Stromal cell of bone marrow (primary cell): ENCODE measurements around the gene SLC1A6.
"Not testable (repeated sequence)": the region's sequence is repeated elsewhere in the genome, so short reads cannot be mapped to it uniquely, and the experiment has no call there.

Experiments
- DNase-seq: peaks from one replicate; pipeline ENCODE4 v3.0.0-alpha.2; 2012; ENCODE audit warnings: low read depth

The SLC1A6 gene

DNA sequence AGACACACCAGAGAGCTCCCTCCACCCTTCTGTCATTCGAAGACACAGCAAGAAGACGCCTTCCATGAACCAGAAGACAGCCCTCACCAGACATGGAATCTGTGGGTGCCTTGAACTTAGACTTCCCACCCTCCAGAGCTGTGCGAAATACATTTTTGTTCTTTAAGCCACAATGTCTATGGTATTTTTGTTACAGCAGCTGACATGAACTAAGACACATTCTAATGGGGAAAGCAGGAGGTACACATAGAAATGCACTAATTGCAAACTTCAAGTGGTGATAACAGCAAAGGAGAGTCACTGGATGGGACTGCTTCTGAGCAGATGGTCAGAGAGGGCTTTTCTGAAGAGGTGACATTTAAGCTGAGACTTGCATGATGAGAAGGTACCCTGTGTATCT lies 22.2 kb downstream of the SLC1A6 start:
- no peak for DNase-seq

DNA sequence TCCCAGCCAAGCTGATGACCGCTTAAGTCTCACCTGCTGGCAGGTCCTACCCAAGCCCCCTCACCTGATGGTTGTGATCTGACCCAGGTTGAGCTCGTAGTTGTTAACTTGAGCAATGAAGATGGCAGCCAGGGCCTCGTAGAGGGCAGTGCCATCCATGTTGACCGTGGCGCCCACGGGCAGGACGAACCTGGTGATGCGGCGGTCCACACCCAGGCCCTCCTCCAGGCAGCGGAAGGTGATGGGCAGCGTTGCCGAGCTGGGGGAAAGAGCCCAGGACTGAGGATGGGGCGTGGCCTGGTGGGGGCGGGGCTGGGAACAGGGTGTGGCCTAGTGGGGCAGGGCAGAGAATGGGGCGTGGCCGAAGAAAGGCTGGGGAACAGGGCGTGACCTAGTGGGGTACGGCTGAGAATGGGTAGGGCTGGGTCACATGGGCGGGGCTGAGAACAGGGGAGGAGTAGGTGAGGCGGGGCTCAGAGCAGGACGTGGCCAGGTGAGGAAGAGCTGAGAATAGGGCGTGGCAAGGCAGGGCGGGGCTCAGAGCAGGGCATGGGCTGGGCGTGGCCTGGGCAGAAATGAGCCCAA lies 25.5 kb downstream of the SLC1A6 start:
- DNase-seq = no peak

DNA sequence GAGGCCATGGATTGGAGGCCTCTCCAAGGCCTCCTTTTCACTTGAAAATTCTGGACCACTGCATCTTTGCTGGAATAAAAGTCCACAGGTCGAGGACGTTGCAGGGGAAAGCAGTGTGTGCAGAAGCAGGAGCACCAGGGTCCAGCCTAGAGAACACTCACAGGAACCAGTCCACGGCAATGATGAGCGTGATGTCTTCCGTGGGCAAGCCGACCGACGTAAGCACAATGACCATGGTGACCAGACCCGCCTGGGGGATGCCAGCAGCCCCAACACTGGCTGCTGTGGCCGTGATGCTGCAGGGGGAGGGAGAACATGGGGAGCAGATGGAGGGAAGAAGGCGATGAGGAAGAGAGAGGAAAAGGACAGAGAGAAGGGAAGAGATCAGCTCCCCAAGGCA lies 26.9 kb downstream of the SLC1A6 start:
- DNase-seq = no peak

DNA sequence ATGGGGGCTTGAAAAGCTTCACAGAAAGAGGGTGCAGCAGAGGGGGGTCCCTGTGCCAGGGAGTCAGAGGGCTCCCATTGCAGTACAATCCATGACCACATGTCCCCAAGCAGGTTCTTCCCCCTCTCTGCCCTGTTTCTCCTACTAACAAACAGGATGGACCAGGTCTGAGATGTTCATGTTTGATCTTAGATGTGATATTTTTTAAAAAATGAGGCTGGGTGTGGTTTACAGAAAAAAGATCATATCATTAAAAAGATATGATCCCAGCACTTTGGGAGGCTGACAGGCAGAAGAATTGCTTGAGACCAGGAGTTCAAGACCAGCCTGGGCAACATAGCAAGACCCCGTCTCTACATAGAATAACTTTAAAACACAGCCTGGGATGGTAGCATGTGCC lies 29.2 kb downstream of the SLC1A6 start:
- no peak for DNase-seq

DNA sequence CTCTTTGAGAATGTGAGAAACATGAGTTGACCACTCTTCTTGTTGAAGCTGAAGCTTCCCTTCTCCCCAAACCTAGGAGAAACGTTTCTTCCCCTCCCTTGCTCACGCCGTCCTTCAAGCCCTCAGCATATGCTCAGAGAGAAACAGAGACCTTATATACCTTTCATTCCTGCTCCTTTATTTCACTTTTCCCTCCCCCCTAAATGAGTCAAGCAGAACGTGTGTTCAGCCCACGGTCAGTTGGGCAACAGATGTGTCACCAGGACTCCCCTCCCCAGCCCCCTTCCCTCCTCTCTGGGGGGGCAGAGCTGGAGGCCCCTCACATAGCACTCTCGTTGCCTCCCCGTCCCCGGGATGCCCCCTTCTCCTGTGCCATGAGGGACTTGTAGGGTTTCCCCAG lies 29.8 kb downstream of the SLC1A6 start:
- no peak for DNase-seq

DNA sequence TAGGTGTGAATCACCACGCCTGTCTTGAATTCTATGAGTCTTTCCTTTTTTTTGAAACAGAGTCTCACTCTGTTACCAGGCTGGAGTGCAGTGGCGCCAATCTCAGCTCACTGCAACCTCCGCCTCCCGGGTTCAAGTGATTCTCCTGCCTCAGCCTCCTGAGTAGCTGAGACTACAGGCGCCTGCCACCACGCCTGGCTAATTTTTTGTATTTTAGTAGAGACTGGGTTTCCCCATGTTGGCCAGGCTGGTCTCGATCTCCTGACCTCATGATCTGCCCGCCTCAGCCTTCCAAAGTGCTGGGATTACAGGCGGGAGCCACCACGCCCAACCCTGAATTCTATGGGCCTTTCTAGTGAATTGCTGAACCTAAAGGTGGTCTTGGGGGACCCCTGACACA lies 30.3 kb downstream of the SLC1A6 start:
- DNase-seq = not testable (repeated sequence)

DNA sequence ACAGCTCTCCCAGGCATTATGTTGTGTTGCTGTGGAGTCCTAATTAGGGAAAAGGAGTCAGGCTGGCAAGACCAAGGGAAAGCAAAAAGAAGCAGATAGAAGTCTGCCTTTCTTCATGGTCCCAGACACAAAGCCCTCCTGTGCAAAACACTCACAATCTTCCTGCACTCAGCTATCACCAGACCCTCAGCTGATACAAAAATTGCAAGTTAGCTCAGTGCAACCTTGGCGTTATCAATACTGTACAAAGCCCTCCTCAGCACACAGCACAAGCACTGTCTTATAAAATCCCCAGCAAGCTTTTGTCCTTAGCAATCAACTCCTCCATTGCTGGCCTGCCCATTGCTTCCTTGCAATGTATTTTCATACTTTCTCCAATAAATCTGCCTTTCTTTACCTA lies 35.2 kb downstream of the SLC1A6 start:
- DNase-seq = no peak

DNA sequence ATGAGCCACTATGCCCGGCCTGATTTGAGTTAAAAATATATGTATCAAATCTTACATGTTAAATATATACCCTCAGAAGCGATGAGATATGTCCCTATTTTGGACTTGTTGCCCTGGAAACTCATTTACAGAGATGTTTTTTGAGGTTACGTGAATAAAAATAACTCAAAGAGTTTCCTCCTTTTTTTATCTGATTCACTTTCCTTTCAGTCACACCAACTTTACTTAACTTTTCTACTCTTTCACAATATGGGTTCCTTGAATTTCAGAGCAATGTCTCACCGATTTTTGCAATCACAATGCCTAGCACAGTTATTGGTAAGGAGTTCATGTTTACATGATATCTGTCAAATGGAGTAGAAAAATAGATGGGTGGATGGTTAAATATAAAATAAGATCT lies 36.1 kb downstream of the SLC1A6 start:
- no peak for DNase-seq

DNA sequence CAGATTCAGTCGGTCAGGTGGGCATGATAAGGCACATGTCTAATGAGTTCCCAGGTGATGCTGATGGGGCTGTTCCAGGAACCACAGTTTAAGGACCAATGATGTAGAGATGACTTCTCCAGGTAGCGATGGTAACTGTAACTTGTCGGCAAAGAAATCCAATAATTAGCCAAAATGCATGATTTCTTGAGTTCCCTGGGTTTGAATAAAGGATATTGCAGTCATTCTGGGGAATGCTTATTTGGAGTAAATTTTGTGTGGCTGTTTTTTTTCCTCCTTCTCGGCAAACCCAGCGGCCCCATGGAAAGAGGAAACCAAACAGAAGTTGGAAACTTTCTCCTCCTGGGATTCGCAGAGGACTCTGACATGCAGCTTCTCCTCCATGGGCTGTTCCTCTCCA lies 38.5 kb downstream of the SLC1A6 start, which contains the start of gene OR7C2:
TSS of gene OR7C2 (plus strand) at position 301 of the 400 bp plus-strand sequence. CDS start at position 301, 0 bp downstream.
- DNase-seq = no peak

DNA sequence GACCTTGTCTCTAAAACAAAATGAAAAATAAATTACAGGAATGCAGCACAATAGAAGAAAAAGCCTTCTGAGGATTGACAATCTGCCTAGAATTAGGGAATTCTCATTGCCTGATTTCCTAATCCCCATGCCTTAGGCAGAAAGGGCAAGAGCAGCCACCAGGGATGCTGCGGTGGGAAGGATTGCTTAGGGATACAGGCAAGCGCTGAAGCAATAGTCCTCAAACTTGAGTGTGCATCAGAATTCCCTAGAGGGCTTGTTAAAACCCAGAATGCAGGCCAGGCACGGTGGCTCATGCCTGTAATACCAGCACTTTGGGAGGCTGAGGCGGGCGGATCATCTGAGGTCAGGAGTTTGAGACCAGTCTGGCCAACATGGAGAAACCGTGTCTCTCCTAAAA lies 39.4 kb downstream of the SLC1A6 start:
- DNase-seq = no peak

DNA sequence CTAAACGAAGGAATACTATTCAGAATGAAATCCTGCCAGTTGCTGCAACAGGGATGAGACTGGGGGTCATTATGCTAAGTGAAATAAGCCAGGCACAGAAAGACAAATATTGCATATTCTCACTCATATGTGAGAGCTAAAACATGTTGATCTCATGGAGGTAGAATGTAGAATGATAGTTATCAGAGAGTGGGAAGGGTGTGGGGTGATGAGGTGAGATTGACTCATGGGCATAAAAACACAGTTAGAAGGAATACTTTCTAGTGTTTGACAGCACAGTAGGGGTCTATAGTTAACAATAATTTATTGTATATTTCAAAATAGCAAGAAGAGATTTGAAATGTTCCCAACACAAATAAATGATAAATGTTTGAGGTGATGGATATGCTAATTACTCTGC lies 46.2 kb downstream of the SLC1A6 start:
- DNase-seq = no peak

DNA sequence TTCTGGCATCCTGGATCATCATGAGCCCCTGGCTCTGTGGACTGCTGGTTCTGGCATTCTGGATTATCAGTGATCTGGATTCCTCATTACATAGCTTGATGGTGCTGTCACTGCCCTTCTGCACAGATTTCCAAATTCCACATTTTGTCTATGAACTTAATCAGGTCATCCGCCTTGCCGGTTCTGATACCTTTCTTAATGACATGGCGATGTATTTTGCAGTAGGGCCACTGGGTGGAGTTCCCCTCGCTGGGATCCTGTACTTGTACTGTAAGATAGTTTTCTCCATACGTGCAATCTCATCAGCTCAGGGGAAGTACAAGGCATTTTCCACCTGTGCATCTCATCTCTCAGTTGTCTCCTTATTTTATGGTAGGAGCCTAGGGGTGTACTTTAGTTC lies 62.8 kb downstream of the SLC1A6 start:
- no peak for DNase-seq

DNA sequence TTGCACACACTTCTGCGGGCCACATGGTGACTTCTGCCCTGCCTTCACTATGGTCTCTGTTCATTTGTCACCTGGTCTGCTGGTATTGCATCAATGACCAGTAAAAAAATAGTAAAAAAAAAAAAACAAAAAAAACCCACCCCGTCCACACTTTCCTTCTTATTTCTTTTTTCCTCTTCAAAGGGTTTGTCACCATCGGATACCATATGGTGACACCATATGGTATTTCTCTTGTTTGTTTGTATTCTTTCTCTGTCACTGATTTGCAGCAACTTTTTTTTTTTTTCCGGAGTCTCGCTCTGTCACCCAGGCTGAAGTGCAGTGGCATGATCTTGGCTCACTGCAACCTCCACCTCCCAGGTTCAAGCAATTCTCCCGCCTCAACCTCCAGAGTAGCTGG lies 64.5 kb downstream of the SLC1A6 start:
- DNase-seq = no peak

DNA sequence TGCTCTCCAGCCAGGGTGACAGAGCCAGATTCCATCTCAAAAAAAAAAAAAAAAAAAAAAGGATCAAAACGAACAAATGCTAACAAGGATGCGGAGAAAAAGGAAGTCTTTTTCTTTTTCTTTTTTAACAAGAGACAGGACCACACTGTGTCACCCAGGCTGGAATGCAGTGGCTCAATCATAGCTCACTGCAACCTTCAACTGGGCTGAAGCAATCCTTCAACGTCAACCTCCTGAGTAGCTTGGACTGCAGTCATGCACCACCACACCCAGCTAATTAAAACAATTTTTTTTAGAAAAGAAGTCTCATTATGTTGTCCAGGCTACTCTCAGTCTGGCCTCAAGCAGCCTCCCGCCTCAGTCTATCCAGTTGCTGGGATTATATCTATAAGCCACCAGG lies 73.0 kb downstream of the SLC1A6 start:
- DNase-seq = no peak

DNA sequence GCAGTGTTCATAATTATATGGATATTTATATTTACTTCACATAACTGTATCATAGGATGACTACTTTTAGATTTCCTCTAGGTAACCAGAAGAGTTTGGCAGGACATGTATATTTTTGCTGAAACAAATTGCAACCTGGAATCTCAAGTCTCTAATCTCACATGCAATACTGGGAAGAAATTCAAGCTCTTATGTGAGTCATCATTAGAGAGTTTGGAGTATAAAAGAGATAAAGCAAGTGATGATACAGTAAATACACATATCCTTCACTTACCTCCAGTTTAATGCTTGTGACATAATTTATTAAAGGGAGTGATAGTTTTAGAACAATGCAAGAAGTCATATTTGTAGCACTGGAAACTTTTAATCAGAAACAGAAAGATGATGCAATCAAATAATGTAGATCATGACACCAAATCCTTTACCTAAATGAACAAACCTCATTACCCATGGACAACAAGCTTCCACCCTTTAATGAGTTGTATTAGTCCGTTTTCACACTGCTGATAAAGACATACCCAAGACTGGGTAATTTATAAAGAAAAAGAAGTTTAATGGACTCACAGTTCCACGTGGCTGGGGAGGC lies 77.9 kb downstream of the SLC1A6 start:
- no peak for DNase-seq
